Mesothelial cell of epicardium (in vitro differentiated cells): ENCODE measurements around the gene DMAC1. TPM values are rescaled to one million over a fixed set of nuclear protein-coding genes. Genes with fewer than 3 reads are reported as not detected.

ENCODE experiments used
- DNase-seq, 2 experiments: peaks; one replicate each; pipeline ENCODE4 v3.0.0; 2021; ENCODE audit warnings: low spot score in 2 of 2; ENCODE audit not compliant: unreplicated experiment in 2 of 2
- H3K27ac Mint-ChIP-seq: 2 replicates; pipeline ENCODE4 v1.8.0; 2021; ENCODE audit warnings: mixed read lengths
- H3K27me3 Mint-ChIP-seq: 2 replicates; pipeline ENCODE4 v1.8.0; 2021; ENCODE audit warnings: low read depth, mixed read lengths
- H3K36me3 Mint-ChIP-seq: 2 replicates; pipeline ENCODE4 v1.8.0; 2021; ENCODE audit warnings: mixed read lengths
- H3K4me1 Mint-ChIP-seq: 2 replicates; pipeline ENCODE4 v1.8.0; 2021; ENCODE audit warnings: mixed read lengths
- H3K4me3 Mint-ChIP-seq: 2 replicates; pipeline ENCODE4 v1.8.0; 2021; ENCODE audit warnings: mild to moderate bottlenecking, moderate library complexity, mixed read lengths
- H3K9me3 Mint-ChIP-seq: 2 replicates; pipeline ENCODE4 v1.8.0; 2021; ENCODE audit warnings: mixed read lengths
- total RNA-seq: library from RNA; stranded (reverse); gene quantifications from 3 replicates; pipeline ENCODE4 v1.2.1, GENCODE V29; 2021
- TF ChIP-seq, protein P1 (sequence below): fragments of 200-600 bp; sonication (generic); IDR thresholded peaks from one replicate; pipeline ENCODE4 v1.5.0; 2021; ENCODE audit warnings: antibody characterized with exemption; ENCODE audit not compliant: unreplicated experiment

The DMAC1 gene
- total RNA-seq, 1 donor from 2014 or later = 60.0 TPM

GRCh38 chr9:7783635-7784063, 15.9 kb downstream of the DMAC1 start:
- peaks cover 16% of the 10 kb centered on the region for H3K4me1 Mint-ChIP-seq
- H3K4me3 Mint-ChIP-seq = no peak overlapping the region

GRCh38 chr9:7782400-7783120, 17.0 kb downstream of the DMAC1 start:
- Mint-ChIP-seq H3K4me1 (peaks cover 21% of the 10 kb centered on the region), H3K9me3 (no peaks in the 10 kb centered on the region), H3K4me3 (no peak overlapping the region), H3K27me3 (no peaks in the 10 kb centered on the region), H3K36me3 (no peaks in the 10 kb centered on the region), H3K27ac (no peak overlapping the region)
- TF ChIP-seq, protein P1, sequence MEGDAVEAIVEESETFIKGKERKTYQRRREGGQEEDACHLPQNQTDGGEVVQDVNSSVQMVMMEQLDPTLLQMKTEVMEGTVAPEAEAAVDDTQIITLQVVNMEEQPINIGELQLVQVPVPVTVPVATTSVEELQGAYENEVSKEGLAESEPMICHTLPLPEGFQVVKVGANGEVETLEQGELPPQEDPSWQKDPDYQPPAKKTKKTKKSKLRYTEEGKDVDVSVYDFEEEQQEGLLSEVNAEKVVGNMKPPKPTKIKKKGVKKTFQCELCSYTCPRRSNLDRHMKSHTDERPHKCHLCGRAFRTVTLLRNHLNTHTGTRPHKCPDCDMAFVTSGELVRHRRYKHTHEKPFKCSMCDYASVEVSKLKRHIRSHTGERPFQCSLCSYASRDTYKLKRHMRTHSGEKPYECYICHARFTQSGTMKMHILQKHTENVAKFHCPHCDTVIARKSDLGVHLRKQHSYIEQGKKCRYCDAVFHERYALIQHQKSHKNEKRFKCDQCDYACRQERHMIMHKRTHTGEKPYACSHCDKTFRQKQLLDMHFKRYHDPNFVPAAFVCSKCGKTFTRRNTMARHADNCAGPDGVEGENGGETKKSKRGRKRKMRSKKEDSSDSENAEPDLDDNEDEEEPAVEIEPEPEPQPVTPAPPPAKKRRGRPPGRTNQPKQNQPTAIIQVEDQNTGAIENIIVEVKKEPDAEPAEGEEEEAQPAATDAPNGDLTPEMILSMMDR = no peak
- no peak for DNase-seq

More at GRCh38 chr9:7783635-7784063, 15.9 kb downstream of the DMAC1 start:
- no peak overlapping the region for H3K27ac Mint-ChIP-seq
- H3K9me3 Mint-ChIP-seq = no peaks in the 10 kb centered on the region
- TF ChIP-seq, protein P1 = no peak
- no peaks in the 10 kb centered on the region for H3K27me3 Mint-ChIP-seq
- no peaks in the 10 kb centered on the region for H3K36me3 Mint-ChIP-seq
- no peak for DNase-seq

DNA sequence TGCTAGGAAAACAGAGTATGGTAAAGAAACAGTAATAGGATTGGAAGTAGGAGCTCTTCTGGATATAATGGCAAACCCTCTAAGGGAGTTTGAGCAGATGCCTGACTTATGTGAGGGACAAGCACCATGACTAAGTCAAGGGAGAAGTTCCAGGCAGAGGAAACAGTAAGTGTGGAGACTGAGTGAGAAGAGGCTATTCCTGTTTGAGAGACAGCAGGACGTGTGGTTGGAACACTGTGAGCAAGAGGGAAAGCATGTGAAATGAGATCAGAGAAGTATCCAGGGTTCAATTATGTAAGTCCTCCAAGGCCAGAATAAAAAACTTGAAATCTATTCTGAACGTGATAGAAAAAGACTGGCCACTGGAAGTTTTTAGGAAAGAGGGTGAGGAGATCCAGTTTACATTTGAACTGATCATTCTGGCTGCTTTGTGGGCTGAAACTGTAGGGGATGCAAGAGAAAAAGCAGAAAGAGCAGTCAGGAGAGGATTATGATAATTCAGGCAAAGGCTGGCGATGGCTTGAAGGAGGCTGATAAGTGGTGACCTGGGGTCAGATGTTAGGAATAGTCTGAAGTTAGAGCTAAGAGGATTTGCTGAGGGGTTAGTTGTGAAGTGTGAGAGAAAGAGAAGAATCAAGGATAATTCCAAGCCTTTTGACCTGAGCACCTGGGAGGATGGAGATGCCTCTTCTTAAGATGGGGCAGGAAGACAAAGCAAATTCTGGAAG, 19.2 kb downstream of the DMAC1 start:
- Mint-ChIP-seq H3K4me3 (no peak overlapping the region), H3K27ac (no peak overlapping the region), H3K4me1 (peaks cover 28% of the 10 kb centered on the region), H3K9me3 (no peaks in the 10 kb centered on the region), H3K27me3 (no peaks in the 10 kb centered on the region), H3K36me3 (no peaks in the 10 kb centered on the region)
- TF ChIP-seq, protein P1 = no peak
- no peak for DNase-seq

GRCh38 chr9:7778851-7779600, 20.6 kb downstream of the DMAC1 start:
- TF ChIP-seq, protein P1 = no peak
- Mint-ChIP-seq H3K27me3 (no peaks in the 10 kb centered on the region), H3K4me1 (peaks cover 26% of the 10 kb centered on the region), H3K36me3 (no peaks in the 10 kb centered on the region), H3K27ac (no peak overlapping the region), H3K9me3 (no peaks in the 10 kb centered on the region), H3K4me3 (no peak overlapping the region)
- no peak for DNase-seq

- TF ChIP-seq, protein P1 = no peak
- no peaks in the 10 kb centered on the region for H3K36me3 Mint-ChIP-seq
- no peak overlapping the region for H3K4me3 Mint-ChIP-seq
- H3K27me3 Mint-ChIP-seq = no peaks in the 10 kb centered on the region
- H3K4me1 Mint-ChIP-seq = peaks cover 26% of the 10 kb centered on the region
- no peak for DNase-seq
- H3K27ac Mint-ChIP-seq = no peak overlapping the region
- no peaks in the 10 kb centered on the region for H3K9me3 Mint-ChIP-seq
Observed at GRCh38 chr9:7777771-7778170, 21.8 kb downstream of the DMAC1 start.
